Stimulated activated CD4-positive, alpha-beta T cell treated with anti-CD3 and anti-CD28 coated beads, Interleukin-15, amount 100 ng/mL, for 24 hours (primary cell): ENCODE results near the gene ADD1.
"Not testable (repeated sequence)": the region's sequence is repeated elsewhere in the genome, so short reads cannot be mapped to it uniquely, and the experiment has no call there.

Source experiments
- DNase-seq: peaks from one replicate; pipeline ENCODE4 v3.0.0-alpha.2; 2020

The ADD1 gene

DNA sequence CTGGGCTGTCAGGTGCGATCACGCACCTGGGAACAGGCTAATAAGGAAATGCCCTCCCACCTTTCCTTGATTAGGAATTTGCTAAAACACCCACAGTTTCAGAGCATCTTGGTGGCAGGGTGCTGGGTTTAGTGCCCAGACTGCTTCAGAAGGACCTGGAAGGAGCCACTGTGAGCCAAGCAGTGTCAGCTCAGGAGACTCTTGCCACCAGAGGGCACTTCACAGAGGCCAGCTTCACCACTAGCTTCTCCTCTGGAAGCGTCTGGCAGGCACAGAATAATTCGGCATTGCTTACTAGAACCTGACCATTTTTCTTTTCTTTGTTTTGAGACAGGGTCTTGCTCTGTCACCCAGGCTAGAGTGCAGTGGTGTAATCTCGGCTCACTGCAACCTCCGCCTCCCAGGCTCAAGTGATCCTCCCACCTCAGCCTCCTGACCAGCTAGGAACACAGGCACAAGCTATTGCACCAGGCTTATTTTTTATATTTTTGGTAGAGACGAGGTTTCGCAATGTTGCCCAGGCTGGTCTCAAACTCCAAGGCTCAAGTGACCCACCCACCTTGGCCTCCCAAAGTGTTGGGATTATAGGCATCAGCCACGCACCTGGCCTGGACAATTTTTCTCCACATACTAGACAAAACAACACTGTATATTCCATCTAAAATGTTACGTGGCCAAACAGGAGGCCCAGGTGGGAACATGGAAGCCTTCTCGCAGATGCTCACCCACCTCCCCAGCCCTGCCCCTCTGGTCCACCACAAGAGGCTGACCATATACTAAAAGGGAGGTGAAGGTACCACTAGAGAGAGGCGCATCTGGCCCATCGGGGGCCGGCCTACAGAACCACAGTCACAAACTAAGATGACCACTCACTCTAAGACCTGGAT lies 105.5 kb downstream of the ADD1 start:
- no peak for DNase-seq

GRCh38 chr4:2949782-2950125 lies 106.1 kb downstream of the ADD1 start:
- no peak for DNase-seq

DNA sequence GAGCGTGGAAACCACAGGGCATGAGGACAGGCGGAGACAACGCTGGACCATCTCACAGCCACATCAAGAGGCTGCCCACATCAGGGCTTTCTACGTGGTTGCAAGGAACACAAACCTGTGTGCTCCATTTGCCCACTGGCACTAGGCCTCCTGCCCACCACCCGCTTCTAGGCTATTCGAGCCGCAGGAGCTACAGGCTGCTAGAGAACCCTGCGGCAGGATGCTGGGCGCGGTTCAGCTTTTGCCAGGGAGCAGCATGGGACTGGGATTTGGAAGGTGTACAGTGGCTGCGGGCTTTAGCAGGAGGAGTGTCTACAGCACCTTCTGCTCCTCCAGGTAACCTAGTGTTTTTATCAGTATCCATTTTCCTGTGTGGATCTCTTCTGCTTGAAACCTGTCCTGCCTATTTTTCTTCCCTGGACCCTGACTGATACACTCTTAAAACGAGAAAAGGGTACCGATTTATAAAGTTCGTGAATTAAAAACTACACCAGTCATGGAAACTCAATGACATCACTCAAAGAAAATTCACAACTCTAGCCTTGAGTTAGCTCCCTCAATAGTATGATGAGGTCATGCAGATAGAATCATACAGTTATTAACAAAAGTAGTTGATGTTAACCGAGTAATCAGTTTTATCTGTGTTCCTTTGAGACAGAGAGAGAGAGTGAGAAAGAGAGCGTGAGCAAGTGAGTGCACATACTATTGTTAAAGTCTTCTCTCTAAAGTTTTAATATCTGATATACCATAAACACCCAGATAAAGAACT lies 106.8 kb downstream of the ADD1 start:
- DNase-seq, result no peak

- DNase-seq, result no peak
Measured at GRCh38 chr4:2953496-2953895, 109.9 kb downstream of the ADD1 start.

DNA sequence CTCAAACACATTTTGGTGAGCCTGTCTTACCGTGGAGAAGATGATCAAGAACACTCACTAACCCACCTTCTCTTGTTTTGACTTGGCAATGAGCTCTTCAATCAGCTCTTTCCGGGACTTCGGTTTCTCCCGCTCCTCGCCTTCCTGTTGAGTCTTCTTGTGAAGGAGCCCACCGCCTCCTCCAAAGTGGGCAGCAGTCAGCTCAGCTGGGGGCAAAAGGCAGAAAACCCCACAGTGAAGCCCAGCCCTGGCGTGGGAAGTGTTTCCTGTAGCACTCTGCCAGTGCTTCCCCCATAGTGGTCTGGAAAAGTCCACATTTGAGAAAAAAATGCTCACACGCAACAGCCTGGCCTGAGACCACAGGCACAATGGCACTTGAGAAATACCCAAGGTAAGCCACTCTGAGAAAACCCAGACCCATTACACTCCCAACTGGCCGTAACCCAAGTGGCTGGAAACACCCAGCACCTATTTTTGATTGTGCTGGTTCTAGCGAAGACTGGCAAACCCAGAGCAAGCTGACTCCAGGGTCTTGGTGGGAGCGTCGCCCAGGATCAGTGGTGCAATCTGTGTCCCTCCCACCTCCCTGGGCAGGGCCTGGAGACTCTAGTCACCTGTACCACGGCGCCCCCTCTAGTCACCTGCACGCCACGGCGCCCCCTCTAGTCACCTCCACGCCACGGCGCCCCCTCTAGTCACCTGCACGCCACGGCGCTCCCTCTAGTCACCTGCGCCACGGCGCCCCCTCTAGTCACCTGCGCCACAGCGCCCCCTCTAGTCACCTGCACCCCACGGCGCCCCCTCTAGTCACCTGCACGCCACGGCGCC lies 110.9 kb downstream of the ADD1 start:
- peak; percentile 91 for DNase-seq

- DNase-seq, result not testable (repeated sequence)
Measured at GRCh38 chr4:2955186-2956044, 111.8 kb downstream of the ADD1 start.

DNA sequence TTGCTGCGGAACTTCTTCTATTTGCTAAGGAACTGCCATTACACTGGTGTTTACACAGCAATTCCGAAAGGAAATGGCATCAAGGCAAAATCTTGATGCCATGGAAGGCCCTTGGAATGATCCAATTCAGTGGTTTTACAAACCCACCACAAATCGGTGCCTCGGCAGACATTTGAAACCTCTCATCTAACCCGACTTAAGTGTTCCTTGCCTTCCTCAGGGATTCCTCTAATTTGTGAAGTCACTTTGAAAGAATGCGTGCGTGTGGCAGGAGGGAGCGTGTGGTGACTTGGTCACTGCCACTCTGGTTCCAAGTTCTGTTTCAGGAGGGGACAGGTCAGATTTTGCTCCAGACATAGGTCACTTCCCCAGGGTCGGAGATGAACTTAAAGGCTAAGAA lies 114.8 kb downstream of the ADD1 start:
- no peak for DNase-seq

DNA sequence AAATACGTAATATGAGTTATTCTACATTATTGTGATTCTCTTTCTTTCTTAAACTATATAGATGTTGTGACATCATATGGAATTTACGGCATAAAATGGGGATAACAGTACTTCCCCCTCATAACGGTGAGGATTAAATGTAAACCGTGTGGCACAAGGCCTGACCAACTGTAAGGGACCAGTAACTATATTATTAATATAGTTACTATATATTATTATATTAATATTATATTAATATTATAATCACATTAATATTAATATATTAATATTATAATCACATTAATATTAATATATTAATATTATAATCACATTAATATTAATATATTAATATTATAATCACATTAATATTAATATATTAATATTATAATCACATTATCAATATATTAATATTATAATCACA lies 116.8 kb downstream of the ADD1 start:
- not testable (repeated sequence) for DNase-seq

GRCh38 chr4:2961421-2961810 lies 117.8 kb downstream of the ADD1 start:
- peak; percentile 62 for DNase-seq

DNA sequence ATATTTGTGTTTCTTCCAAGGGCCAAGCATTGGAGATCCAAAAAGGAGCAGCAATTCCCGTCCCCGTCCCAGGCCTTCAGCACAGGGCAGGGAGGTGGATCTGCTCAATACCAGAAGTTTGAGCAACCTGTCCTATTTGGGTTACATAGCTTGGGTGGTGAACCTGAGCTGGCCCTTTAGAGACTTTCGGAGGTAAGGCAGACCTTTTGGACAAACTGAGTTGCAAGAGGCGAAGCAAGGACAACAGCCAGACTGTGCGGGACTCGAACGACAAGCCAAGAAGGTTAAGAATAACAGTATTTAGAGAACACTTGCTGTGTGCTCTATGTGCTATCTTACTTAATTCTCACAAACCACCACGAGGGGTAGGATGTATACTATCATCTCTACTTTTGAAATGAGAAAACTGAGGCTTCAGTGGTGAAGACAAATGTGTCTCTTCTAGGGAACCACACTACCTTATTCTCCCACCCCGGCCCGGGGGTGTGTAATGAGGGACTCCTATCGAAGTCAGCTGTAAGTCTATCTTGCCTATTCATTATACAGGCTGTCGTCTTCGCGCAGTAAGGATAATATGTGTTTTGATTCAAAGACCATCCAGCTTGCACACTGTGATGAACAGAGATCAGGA lies 118.3 kb downstream of the ADD1 start:
- peak; percentile 84 for DNase-seq

DNA sequence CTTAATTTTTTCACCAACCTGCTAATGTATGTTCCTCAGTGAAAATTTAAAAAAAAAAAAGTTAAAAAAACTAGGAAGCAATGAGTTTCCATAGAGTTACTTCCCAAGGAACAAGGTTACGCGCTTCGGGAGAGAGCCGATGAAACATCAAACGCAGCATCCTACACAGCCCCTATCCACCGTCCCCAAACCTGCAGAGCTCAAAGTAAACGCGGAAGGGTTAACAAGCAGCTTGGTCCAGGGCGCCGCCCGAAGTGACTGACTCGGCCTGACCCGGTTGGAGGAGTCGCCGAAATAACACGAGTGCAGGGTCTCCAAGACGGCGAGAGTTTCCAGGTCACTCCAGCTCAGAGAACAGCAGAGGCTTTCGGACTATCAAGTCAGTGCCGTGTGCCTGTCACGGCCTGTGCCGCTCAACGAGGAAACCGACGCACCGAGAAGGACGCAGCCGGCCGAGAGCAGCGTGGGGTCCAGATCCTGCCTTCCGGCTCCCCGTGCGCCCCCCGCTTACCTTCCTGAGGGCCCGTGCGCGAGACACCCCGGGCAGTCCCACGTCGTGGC lies 119.0 kb downstream of the ADD1 start:
- DNase-seq, result no peak

DNA sequence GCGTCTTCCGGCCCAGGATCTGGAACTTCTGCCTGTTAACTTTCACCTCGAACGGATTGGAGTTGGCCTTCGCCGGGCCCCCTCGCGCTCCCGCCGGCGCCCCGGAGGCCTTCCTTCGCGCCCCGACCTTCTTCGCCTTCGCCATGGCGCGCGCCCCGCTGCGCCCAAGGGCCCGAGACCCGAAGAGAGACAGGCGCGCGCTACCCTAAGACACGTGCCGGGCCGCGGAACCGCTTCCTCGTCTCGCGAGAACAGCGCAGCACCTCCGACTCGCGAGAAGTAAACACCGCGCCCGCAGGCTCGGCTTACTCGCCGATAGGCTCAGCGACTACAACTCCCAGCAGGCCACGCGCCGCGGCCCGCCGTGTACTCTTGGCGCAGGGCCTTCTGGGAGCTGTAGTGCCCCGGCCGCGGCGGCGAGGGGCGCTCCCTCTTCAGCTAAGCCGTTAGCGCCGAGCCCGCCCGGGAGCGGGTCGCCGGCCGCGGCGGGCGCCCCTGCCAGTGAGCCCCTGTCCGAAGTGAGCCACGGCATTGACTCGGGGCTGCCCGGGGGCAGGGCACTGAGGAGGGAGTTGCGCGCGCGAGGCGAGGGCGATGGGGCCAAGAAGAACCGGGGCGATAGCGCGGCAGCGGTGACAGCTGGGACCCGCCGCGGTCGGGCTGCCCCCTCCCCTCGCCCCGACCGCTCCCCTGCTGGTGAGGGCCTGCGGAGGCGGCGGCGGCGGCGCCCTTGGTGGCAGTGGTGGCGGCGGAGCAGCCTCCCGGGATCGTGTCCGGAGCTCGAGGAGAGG lies 119.7 kb downstream of the ADD1 start, which contains the start of the genes GRK4 and NOP14:
TSS of gene GRK4 (plus strand) at position 397 of the 791 bp plus-strand sequence. CDS start 500 bp downstream, outside the sequence.
TSS of gene NOP14 (minus strand) at position 232 of the 791 bp plus-strand sequence. CDS start at position 145, 87 bp downstream.
- peak; percentile 98 for DNase-seq

GRCh38 chr4:2963966-2964471 lies 120.4 kb downstream of the ADD1 start:
- DNase-seq, result no peak

GRCh38 chr4:2964706-2965258 lies 121.1 kb downstream of the ADD1 start:
- DNase-seq, result no peak

DNA sequence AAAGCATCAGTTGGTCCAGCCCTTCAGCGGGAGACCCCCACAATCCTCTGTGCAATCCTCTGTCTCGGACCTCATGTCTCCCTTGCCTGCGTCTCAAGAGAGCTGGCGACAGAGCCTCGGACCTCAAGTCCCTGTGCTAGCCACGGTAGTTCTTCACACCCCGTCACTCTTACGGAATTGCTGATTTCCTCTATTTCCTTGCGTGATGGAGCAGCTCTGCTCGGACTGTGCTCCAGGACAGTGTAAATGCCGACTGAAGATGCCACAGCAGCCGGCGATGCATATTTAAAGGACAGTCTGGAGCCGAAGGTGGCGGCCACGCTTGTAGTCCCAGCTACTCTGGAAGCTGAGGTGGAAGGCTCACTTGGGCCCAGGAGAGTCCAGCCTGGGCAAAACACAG lies 121.6 kb downstream of the ADD1 start:
- DNase-seq, result no peak

DNA sequence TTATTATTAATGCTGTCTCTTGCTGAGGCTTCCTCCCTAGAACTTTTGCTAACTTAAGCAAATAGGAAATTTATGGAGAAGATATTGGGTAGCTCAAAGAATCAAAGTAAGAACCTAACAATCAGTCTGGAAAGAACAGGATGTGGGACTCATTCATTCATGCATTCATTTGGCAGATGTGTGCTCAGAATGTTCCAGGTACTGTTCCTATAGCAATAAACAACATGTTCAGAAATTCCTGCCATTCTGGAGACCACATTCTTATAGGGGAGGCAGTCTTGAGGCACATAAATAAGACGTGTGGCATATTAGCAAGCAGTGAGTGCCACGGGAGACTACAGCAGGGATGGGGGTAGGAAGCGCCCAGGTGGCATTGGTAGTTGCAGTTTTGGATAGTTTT lies 124.7 kb downstream of the ADD1 start:
- no peak for DNase-seq

DNA sequence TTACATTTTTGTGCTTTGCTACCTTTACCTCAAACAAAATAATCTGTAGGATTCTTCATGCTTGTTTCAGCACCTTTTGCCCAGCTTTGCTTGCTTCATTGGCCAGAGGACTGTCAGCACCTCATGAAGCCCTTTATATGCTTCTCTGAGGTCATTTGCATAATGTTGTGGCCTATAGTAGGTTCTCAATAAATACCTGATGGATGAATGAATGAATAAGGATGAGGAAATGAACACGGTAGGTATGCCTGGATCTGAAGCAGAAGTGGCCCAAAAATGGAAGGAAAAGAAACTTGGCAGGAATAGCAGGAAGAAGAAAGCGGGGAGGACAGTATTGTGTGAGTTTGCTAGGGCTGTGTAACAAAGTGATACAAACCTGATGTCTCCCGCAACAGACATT lies 127.6 kb downstream of the ADD1 start:
- no peak for DNase-seq

- no peak for DNase-seq
Measured at GRCh38 chr4:2977211-2978088, 133.8 kb downstream of the ADD1 start.
